Astrocyte (in vitro differentiated cells and primary cell): ENCODE results near the gene PAFAH1B1. TPM values are rescaled to one million over a fixed set of nuclear protein-coding genes. Genes with fewer than 3 reads are reported as not detected.

Experiments used
- DNase-seq: peaks from one replicate; pipeline ENCODE4 v3.0.0-alpha.2; 2010; ENCODE audit warnings: low read depth
- FAIRE-seq: peaks from 2 replicates; lab custom pipeline; 2011; peaks lifted over from hg19 to GRCh38; lab: Jason Lieb, UNC
- H2AFZ ChIP-seq: 2 replicates; pipeline ENCODE4 v1.6.0; 2012; ENCODE audit warnings: low read depth, low read length, inconsistent platforms
- H3K27ac ChIP-seq: 2 replicates; pipeline ENCODE4 v1.5.1; 2011; ENCODE audit warnings: low read depth, low read length, inconsistent platforms
- H3K27me3 ChIP-seq: 2 replicates; pipeline ENCODE4 v1.6.0; 2011; ENCODE audit warnings: low read length, inconsistent platforms; ENCODE audit not compliant: insufficient read depth
- H3K36me3 ChIP-seq: 2 replicates; pipeline ENCODE4 v1.5.1; 2011; ENCODE audit warnings: low read length, inconsistent platforms; ENCODE audit not compliant: insufficient read depth
- H3K4me1 ChIP-seq: 2 replicates; pipeline ENCODE4 v1.5.1; 2011; ENCODE audit warnings: low read length, inconsistent platforms; ENCODE audit not compliant: insufficient read depth
- H3K4me2 ChIP-seq: 2 replicates; pipeline ENCODE4 v1.6.0; 2012; ENCODE audit warnings: low read length, inconsistent platforms
- H3K4me3 ChIP-seq: 2 replicates; pipeline ENCODE4 v1.5.1; 2011; ENCODE audit warnings: low read depth, mild to moderate bottlenecking, low read length, inconsistent platforms; ENCODE audit not compliant: insufficient read depth
- H3K79me2 ChIP-seq: 2 replicates; pipeline ENCODE4 v1.6.0; 2012; ENCODE audit warnings: mild to moderate bottlenecking, low read length, inconsistent platforms; ENCODE audit not compliant: insufficient read depth
- H3K9ac ChIP-seq: 2 replicates; pipeline ENCODE4 v1.6.0; 2012; ENCODE audit warnings: mild to moderate bottlenecking, low read length, inconsistent platforms
- H3K9me3 ChIP-seq: 2 replicates; pipeline ENCODE4 v1.5.1; 2012; ENCODE audit warnings: low read depth, mild to moderate bottlenecking, low read length, inconsistent platforms; ENCODE audit not compliant: insufficient read depth
- H4K20me1 ChIP-seq: 2 replicates; pipeline ENCODE4 v1.6.0; 2012; ENCODE audit warnings: low read length, inconsistent platforms; ENCODE audit not compliant: insufficient read depth
- H3K27ac Mint-ChIP-seq: one replicate; pipeline ENCODE4 v1.8.0; 2021; ENCODE audit warnings: mild to moderate bottlenecking, mixed read lengths; ENCODE audit not compliant: unreplicated experiment
- H3K27me3 Mint-ChIP-seq: one replicate; pipeline ENCODE4 v1.8.0; 2021; ENCODE audit warnings: low read depth, mixed read lengths; ENCODE audit not compliant: unreplicated experiment
- H3K36me3 Mint-ChIP-seq: one replicate; pipeline ENCODE4 v1.8.0; 2021; ENCODE audit warnings: low read depth, mixed read lengths; ENCODE audit not compliant: unreplicated experiment
- H3K4me1 Mint-ChIP-seq: one replicate; pipeline ENCODE4 v1.8.0; 2021; ENCODE audit warnings: low read depth, mixed read lengths; ENCODE audit not compliant: unreplicated experiment
- H3K4me3 Mint-ChIP-seq: one replicate; pipeline ENCODE4 v1.8.0; 2021; ENCODE audit warnings: mild to moderate bottlenecking, moderate library complexity, mixed read lengths; ENCODE audit not compliant: unreplicated experiment
- H3K9me3 Mint-ChIP-seq: one replicate; pipeline ENCODE4 v1.8.0; 2021; ENCODE audit warnings: mild to moderate bottlenecking, mixed read lengths; ENCODE audit not compliant: unreplicated experiment
- CTCF ChIP-seq: IDR thresholded peaks from 2 replicates; pipeline ENCODE4 v1.5.1; 2011; ENCODE audit warnings: low read depth, mild to moderate bottlenecking, inconsistent platforms, low read length, moderate library complexity; ENCODE audit not compliant: insufficient read depth
- EZH2 ChIP-seq: IDR thresholded peaks from 2 replicates; pipeline ENCODE4 v1.6.1; 2012; ENCODE audit warnings: mild to moderate bottlenecking, low read length, inconsistent platforms; ENCODE audit not compliant: insufficient read depth
- total RNA-seq: library from RNA; stranded (reverse); gene quantifications from 2 replicates; pipeline ENCODE4 v1.2.1, GENCODE V29; 2021

Gene PAFAH1B1
- total RNA-seq, 1 donor from 2014 or later: 195 TPM

GRCh38 chr17:2712300-2713043 is 119.0 kb downstream of the PAFAH1B1 start:
- H2AFZ ChIP-seq: peak overlapping the region; percentile 87
- peak overlapping the region; percentile 34 for H3K27ac Mint-ChIP-seq
- TF ChIP-seq EZH2 (no peak), CTCF (no peak)
- H3K27ac ChIP-seq: peak overlapping the region; percentile 0
- peaks cover 13% of the 10 kb centered on the region for H3K4me1 Mint-ChIP-seq
- peak overlapping the region; percentile 78 for H3K4me3 Mint-ChIP-seq
- peak overlapping the region; percentile 61 for H3K9ac ChIP-seq
- peaks cover 42% of the 10 kb centered on the region for H3K79me2 ChIP-seq
- no peaks in the 10 kb centered on the region for H3K9me3 ChIP-seq
- H3K27me3 Mint-ChIP-seq: no peaks in the 10 kb centered on the region
- H3K36me3 ChIP-seq: no peaks in the 10 kb centered on the region
- DNase-seq: no peak
- H3K36me3 Mint-ChIP-seq: peaks cover 2% of the 10 kb centered on the region
- no peaks in the 10 kb centered on the region for H3K27me3 ChIP-seq
- no peaks in the 10 kb centered on the region for H3K9me3 Mint-ChIP-seq
- peaks cover 36% of the 10 kb centered on the region for H4K20me1 ChIP-seq
- H3K4me3 ChIP-seq: peak overlapping the region; percentile 68
- FAIRE-seq: no peak
- peaks cover 20% of the 10 kb centered on the region for H3K4me1 ChIP-seq
- H3K4me2 ChIP-seq: peak overlapping the region; percentile 90

- FAIRE-seq: no peak
- Histone ChIP-seq H4K20me1 (peaks cover 22% of the 10 kb centered on the region), H3K27ac (no peak overlapping the region), H3K4me2 (no peak overlapping the region), H3K27me3 (no peaks in the 10 kb centered on the region), H3K36me3 (no peaks in the 10 kb centered on the region), H3K79me2 (peaks cover 28% of the 10 kb centered on the region), H3K9me3 (no peaks in the 10 kb centered on the region), H3K4me3 (no peak overlapping the region), H3K9ac (no peak overlapping the region), H3K4me1 (peaks cover 20% of the 10 kb centered on the region), H2AFZ (no peak overlapping the region)
- Mint-ChIP-seq H3K9me3 (peaks cover 2% of the 10 kb centered on the region), H3K4me3 (no peak overlapping the region), H3K27me3 (peaks cover 3% of the 10 kb centered on the region), H3K4me1 (peaks cover 13% of the 10 kb centered on the region), H3K36me3 (peaks cover 2% of the 10 kb centered on the region), H3K27ac (no peak overlapping the region)
- no peak for DNase-seq
- TF ChIP-seq CTCF: no peak
- no peak for TF ChIP-seq EZH2
Observed at GRCh38 chr17:2713881-2714280, 120.4 kb downstream of the PAFAH1B1 start.

GRCh38 chr17:2716649-2717048 is 123.2 kb downstream of the PAFAH1B1 start:
- Histone ChIP-seq H3K9me3 (no peaks in the 10 kb centered on the region), H3K79me2 (peaks cover under 1% of the 10 kb centered on the region), H3K27ac (no peak overlapping the region), H3K36me3 (no peaks in the 10 kb centered on the region), H3K4me1 (peaks cover 7% of the 10 kb centered on the region), H3K9ac (no peak overlapping the region), H2AFZ (no peak overlapping the region), H3K4me3 (no peak overlapping the region), H3K4me2 (no peak overlapping the region), H3K27me3 (no peaks in the 10 kb centered on the region), H4K20me1 (no peaks in the 10 kb centered on the region)
- H3K4me1 Mint-ChIP-seq: peaks cover 1% of the 10 kb centered on the region
- peaks cover 2% of the 10 kb centered on the region for H3K36me3 Mint-ChIP-seq
- FAIRE-seq (no peak), DNase-seq (no peak)
- H3K27me3 Mint-ChIP-seq: peaks cover 10% of the 10 kb centered on the region
- TF ChIP-seq CTCF (no peak), EZH2 (no peak)
- no peak overlapping the region for H3K27ac Mint-ChIP-seq
- H3K4me3 Mint-ChIP-seq: no peak overlapping the region
- peaks cover 4% of the 10 kb centered on the region for H3K9me3 Mint-ChIP-seq
